HG03469 (cell line): ENCODE data around the gene PHOX2A.

Source experiments
- ATAC-seq: cut with Tn5 transposase; IDR thresholded peaks from one replicate; pipeline ENCODE4 v1.9.1; 2021; ENCODE audit warnings: mild to moderate bottlenecking, moderate library complexity, moderate number of reproducible peaks; ENCODE audit not compliant: unreplicated experiment

PHOX2A gene

DNA sequence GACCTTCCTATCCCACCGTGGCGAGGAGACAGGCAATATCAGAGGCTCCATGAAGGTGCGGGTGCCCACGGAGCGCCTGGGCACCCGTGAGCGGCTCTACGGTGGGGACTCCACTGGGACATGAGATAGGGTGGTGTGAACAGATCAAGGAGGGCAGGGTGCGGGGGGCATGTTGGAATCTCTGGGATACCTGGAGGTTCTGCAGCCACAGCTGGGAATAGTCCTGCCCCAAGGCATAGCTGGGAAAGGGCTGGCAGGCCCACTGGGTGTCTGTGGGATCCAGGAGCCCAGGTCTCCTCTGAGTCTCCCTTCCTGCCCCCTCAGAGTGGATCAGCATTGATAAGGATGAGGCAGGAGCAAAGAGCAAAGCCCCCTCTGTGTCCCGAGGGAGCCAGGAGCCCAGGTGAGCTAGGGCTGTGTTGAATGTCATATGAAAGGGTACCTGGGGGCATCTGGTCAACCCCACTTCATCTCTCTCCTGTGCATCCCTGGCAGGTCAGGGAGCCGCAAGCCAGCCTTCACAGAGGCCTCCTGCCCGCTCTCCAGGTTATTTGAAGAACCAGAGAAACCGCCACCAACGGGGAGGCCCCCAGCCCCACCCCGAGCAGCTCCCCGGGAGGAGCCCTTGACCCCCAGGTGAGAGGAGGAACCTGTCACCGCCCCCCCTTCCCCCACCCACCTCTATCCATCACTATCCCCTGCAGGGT lies 8.5 kb downstream of the PHOX2A start:
- ATAC-seq: no peak

DNA sequence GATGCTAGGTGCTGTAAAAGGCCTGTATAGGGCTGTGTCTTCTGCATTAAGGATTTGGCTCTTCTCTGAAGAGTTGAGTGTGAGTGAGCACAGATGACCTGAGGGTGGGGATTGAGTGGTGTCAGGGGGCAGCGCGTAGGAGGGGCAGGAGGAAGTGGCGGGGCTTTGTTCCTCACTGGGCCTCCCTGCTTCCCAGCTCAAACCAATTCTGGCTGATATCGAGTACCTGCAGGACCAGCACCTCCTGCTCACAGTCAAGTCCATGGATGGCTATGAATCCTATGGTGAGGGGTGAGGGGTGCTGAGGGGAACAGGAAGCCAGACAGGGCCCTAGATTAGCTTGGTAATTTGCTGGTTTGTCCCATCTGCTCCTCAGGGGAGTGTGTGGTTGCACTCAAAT lies 9.1 kb downstream of the PHOX2A start:
- ATAC-seq: no peak

DNA sequence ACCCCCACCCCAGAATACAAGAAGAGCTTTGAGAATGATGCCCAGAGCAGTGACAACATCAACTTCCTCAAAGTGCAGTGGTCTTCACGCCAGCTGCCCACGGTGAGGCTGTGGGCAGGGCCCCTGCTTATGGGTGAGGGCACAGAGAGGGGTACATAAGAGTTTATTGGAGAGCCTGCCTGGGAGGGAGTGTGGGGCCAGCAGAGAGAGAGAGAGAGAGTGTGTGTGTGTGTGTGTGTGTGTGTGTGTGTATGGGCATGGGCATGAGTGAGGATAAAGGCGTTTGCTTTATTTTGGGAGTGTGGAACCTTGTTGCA lies 9.5 kb downstream of the PHOX2A start:
- ATAC-seq: no peak

DNA sequence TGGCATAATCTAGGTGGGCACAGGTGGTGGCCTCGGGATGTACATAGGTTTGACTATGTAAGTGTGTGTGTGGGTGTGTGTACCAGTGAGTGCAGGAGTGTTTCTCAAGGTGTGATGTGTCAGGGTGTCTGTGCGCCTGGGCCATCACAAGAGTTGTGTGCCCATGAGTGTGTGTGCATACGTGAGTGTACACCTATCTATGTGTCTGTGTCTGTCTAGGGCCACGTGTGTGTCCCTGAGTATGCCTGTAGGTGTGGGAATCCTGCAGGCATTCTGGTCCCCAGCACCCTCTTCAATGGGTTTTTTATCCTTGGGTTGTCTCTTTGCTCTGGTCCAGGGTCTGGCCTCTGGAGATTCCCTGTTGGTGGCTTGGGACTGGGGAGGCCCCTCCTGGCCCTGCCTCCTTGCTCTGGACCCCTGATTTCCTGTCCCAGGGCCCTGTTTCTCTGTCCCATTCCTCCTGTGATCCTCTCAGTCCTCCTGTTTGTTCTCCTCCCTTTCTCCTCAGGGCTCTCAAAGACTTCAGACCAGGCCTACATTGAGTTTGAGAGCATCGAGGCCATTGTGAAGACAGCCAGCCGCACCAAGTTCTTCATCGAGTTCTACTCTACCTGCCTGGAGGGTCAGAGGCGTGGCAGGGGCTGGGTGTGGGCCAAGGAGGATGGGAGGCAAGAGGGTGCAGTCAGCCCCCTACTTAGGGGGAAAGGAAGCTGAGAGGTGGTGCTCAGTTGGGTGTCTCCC lies 10.0 kb downstream of the PHOX2A start:
- no peak for ATAC-seq

DNA sequence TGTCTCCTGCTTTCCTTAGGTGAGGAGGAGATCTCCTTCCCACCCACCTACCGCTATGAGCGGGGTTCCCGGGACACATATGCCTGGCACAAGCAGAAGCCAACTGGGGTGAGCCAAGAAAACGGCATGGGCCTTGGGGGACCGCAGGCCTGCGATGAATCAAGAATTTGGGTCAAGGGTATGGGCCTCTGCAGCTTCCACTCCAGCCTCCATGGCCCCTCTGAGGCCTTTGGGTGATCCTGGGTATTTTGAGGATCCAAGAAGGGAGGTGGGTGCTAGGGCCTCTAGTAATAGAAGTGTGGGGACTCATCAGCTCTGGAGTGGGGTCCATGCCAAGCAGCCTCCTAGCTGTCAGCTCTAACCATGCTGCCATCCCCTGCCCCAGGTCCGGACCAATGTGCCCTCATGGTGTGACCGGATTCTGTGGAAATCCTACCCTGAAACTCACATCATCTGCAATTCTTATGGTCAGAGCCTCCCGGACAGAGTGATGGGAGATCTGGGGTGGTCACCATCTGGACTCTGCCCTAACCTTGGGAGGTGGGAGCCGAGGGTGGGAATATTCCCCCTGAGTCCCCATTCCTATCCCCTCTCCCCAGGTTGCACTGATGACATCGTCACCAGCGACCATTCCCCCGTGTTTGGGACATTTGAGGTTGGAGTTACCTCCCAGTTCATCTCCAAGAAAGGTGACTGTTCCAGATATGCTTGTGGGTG lies 10.8 kb downstream of the PHOX2A start:
- ATAC-seq: no peak

DNA sequence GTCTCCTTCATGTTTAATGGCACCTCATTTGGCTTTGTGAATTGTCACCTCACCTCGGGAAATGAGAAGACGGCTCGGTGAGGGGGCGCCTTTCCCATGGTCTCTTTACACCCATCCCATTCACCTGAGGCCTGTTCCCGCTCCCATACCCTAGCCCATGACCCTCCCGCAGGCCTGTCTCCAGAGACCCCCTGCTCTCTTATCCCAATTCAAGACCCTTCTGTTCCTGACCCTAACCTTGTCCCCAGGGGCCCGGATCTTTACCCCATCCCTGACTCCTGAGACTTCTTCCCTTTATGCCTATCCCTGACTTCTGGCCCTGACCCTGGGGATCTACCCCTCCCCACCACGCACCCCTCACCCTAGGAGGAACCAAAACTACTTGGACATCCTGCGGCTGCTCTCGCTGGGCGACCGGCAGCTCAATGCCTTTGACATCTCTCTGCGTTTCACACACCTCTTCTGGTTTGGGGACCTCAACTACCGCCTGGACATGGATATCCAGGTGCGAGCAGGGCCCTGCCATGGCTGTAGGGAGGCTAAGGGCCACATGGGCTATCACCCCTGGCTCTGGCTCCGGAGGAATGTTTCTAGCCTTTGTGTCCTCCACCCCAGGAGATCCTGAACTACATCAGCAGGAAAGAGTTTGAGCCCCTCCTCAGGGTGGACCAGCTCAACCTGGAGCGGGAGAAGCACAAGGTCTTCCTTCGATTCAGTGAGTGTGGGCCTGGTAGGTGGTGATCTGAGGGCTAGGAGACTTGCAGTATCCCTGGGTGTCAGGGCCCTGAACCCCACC lies 11.5 kb downstream of the PHOX2A start:
- no peak for ATAC-seq

DNA sequence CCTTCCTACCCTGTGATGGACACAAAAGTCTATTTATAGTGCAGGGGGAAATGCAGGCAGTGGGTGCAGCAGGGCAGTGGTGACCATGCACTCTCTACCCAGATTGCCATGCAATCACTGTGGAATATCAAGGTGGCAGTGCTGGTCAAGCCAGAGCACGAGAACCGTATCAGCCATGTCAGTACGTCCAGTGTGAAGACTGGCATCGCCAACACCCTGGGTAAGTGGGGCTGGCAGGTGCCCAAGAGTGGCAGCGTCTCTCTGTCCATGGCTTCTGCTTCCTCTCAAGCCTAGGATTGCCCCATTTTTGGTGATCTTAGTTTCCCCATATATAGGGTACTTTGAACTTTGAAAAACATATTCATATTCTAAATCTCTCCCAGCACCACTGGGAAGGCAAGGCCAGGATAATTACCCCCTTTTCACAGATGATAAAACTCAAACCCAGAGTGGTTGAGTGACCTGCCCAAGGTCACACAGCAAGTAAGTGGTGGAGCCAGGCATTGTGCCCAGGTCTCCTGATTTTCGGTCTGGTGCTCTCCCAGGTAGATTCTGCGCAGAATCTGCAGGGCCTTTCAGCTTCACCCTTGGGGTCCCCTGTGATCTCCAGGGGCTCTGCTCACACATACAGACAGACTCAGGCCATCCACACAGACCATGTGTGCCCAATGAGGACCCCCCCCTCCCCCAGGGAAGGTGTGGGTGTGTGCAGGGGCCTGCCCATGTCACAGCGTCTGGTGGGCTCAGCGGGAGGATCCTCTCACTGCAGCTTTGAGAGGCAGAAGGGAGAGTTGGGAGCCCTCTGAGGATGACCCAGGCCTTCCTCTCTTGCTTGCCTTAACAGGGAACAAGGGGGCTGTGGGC lies 12.3 kb downstream of the PHOX2A start:
- no peak for ATAC-seq

DNA sequence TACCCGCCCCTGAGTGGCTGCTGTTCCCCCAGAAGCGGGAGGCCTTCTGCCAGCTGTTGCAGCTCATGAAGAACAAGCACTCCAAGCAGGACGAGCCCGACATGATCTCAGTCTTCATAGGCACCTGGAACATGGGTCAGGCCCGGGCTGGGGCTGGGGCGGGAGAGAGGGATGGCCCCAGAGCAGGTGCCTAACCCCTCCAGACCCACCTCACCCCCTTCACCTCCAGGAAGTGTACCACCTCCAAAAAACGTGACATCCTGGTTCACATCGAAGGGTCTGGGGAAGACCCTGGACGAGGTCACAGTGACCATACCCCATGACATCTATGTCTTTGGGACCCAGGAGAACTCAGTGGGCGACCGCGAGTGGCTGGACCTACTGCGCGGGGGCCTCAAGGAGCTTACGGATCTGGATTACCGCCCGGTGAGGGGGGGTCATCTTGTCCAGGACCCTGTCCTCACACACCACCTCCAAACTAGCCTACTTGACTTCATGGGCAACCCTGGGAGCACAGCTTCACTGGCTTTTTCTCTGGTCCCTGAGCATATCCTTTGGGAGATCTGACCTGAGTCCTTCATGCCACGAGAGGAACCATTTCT lies 13.1 kb downstream of the PHOX2A start:
- ATAC-seq: no peak

DNA sequence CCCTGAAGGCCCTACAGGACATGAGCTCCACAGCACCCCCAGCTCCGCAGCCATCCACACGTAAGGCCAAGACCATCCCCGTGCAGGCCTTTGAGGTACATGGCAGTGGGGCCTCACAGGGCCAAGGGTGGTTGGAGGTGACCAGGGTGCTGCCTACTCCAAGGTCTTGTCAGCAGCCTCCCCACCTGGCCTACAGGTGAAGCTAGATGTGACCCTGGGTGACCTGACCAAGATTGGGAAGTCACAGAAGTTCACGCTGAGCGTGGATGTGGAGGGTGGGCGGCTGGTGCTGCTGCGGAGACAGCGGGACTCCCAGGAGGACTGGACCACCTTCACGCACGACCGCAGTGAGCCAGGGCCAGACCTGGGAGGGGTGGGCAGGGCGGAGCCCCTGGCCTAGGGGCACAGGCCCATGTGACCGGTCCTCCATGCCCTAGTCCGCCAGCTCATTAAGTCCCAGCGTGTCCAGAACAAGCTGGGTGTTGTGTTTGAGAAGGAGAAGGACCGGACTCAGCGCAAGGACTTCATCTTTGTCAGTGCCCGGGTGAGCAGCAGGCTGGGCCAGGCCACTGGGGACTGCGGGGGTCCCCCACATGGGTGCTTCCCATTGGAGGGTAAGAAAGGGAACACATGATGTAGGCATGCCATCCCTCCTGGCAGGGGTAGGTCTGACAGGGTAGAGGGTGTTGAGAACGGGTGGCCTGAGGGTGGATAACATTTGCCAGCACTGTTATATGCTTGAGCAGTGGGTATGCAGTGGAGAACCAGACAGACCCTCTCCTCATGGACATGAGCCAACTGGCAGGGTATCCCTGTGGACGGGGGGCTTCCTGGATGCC lies 13.8 kb downstream of the PHOX2A start:
- no peak for ATAC-seq

DNA sequence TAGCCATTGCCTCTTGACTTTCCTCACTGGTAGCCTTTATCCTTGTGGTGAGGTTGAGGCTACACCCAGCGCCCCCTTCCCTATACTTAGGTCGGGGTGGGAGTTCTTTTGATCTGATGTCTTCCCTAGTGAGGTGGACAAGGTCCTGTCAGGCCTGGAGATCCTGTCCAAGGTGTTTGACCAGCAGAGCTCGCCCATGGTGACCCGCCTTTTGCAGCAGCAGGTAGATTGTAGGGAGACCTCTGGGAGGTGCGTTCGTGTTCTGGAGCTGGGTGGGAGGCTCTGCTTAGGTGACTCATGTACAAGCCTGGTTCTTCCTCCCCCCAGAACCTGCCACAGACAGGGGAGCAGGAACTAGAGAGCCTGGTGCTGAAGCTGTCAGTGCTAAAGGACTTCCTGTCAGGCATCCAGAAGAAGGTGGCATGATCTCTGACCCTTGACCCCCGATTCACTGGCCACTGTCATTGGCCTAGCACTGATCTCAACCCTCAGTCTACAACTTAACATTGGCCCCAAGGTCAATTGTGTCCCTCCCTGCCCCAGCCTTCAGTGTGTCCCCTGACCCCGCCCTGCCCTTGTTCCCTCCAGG lies 14.5 kb downstream of the PHOX2A start:
- no peak for ATAC-seq

DNA sequence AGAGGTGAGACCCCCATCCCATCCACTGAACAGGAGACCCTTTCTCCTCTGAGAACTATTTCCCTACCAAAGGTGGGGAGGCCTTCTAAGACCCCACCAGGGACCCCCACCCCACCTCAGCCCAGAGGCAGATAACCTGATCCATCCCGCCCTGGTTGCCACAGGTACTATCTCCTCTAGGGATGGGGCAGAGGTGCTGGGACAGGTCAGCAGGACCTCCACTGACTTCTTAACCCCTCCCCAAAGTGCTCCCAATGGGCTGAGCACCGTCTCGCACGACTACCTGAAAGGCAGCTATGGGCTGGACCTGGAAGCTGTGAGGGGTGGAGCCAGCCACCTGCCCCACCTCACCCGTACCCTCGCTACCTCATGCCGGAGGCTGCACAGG lies 15.1 kb downstream of the PHOX2A start:
- no peak for ATAC-seq

DNA sequence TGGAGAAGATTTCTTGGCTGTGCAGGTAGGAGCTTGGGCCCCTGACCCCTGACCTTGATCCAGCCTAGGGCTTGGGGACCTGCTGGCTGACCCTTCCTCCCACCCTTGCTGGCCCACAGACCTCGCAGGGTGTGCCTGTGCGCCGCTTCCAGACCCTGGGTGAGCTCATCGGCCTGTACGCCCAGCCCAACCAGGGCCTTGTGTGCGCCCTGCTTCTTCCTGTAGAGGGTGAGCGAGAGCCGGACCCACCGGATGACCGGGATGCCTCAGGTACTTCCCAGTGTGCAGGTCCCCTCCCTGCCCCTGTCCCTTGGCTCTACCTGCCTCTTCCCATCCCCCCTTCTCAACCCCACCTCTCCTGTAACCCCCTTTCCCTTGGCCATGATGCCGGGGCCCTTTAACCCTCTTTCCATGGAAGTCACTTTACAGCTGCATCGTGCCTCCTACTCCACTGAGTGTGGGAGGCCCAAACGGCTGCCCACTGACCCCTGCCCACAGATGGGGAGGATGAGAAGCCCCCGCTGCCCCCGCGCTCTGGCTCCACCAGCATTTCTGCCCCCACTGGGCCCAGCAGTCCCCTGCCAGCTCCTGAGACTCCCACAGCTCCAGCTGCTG lies 15.6 kb downstream of the PHOX2A start:
- no peak for ATAC-seq

DNA sequence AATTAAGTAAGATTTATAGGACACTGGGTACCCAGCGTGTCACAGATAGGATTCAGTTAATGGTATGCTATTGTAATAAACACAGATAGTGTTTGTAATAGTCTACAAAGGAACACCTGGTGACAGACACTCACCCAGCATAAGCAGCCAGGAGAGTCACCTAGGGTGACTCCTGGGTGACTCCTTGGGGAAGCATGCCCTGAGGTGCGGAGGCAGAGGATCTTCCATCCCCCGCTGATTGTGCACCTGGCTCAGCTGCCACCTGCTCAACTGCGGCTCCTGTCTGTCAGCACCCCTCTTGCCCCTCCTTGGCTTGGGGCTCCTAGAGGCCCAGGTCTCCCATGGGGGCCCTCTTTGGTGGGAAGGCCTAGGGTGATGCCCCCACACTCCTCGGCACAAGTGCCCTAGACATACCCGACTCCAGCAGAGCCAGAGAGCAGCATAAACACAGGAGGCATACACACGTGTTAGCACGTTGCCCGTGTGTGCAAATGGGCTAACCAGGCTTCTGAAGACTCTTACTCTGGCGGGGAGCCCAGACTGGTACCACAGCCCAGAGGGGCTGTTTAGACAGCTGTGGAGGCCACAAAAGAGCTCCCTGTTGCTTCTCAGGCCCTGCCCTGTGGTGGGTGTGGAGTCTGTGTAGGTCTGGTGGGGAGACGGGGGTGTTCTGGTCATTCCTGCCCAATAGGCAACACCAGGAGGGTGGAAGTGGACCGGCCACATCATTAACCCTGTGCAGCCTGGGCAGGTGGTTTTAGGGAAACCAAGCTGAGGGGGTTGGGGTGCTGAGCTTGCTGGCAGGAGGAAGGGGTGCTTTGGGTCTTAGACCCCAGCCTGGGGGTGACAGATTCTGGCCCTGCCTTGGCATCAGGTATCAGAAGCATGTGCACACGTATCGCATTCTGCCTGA lies 16.4 kb downstream of the PHOX2A start:
- ATAC-seq: no peak

DNA sequence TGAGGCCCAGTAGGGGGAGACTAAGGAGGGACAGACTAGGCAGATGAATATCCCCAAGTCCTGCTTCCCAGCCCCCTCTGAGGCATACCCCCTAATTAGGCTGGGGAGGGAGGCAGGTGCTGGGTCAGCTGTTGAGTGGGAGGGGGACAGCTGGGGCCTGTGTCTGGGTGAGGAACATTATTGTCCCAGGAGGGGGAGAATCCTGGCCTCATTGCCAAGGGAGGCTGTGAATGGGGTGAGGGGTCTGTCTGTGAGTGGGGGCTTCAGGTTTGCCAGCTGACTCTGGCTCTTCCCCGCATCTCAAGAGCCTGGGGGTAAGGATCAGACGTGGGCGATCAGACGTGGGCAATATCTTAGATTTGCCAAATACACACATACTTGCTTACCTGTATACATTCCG lies 17.3 kb downstream of the PHOX2A start:
- ATAC-seq: no peak

DNA sequence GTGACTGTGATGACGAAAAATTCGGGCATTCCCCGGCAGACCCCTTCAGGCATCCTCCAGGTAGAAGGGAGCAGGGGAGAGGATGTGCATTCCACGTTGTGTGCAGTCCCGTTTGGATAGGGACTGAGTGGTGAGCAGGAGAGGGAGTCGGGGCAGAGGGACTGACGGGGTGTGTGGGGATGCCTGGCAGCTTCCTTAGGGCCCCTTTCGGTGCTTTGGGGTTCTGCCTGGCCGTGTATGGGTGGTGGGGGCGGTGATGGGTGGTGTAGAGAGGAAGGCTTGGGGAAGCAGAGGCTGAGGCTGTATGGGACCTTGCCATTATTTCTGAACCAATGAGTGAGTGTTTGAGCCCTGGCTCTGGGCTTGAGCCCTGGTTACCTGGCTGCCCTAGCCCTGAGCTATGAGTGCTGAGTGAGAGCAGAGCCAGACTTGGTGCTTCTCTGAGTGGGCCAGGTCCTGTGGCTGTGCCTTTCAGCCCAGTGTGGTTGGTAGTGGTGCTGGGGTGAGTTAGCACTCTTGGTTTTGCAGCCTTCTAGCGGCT lies 18.5 kb downstream of the PHOX2A start:
- no peak for ATAC-seq

DNA sequence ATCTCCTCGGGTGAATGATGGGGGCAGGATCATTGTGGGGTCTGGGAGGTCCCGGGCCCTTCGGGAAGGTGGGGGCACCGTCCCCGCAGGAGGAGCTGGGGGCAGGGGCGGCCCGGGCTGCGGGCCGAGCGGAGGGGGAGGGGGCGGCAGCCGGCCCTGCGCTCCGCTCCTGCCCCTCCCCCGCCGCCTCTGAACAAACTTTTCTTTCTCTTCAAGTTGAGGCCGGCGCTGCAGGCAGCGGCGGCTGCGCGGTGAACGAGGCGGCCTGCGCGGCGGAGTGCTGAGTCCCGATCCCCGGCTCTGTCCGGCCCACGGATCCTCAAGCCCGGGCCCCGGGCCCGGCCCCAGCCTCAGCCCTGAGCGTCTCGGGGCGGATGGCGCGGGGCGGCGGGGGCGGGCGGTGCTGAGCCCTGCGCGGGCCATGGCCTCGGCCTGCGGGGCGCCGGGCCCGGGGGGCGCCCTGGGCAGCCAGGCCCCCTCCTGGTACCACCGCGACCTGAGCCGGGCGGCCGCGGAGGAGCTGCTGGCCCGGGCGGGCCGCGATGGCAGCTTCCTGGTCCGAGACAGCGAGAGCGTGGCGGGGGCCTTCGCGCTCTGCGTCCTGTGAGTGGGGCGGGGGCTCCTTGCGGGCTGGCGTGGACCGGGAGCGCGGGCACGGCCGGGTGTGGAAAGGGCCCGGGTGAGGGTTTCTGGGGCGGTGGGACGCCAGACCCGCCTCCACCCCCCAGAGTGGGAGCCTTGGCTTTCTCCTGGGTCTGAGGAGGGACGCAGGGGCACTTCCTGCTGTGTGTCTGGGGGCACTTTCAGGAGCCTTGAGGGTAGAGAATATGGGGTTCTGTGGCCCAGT lies 19.2 kb downstream of the PHOX2A start, which contains the start of gene INPPL1:
TSS of gene INPPL1 (plus strand) at position 204 of the 847 bp plus-strand sequence. CDS start at position 422, 218 bp downstream.
- no peak for ATAC-seq
